SJSA1 (cell line): ENCODE results near the gene IL17C. TPM values are rescaled to one million over a fixed set of nuclear protein-coding genes. Genes with fewer than 3 reads are reported as not detected.

ENCODE experiments used
- DNase-seq, 2 experiments: peaks; one replicate each; pipeline ENCODE4 v3.0.0-alpha.2; 2015 to 2020; ENCODE audit warnings: low spot score in 2 of 2, low read depth in 1 of 2
- H3K27ac ChIP-seq: fragments of 250-450 bp; sonication (Bioruptor Pico); 2 replicates; pipeline ENCODE4 v1.5.1; 2020; ENCODE audit warnings: mild to moderate bottlenecking, moderate library complexity
- H3K27me3 ChIP-seq: fragments of 250-450 bp; sonication (Bioruptor Pico); replicated peaks from 2 replicates; pipeline ENCODE4 v1.5.1; 2020; ENCODE audit warnings: mild to moderate bottlenecking, moderate library complexity
- H3K36me3 ChIP-seq: fragments of 250-450 bp; sonication (Bioruptor Pico); 2 replicates; pipeline ENCODE4 v1.5.1; 2020; ENCODE audit warnings: mild to moderate bottlenecking
- H3K4me1 ChIP-seq: fragments of 250-450 bp; sonication (Bioruptor Pico); replicated peaks from 2 replicates; pipeline ENCODE4 v1.6.1; 2021; ENCODE audit warnings: mild to moderate bottlenecking
- H3K4me3 ChIP-seq: fragments of 250-450 bp; sonication (Bioruptor Pico); 2 replicates; pipeline ENCODE4 v1.5.1; 2020; ENCODE audit warnings: mild to moderate bottlenecking
- H3K9me3 ChIP-seq: fragments of 250-450 bp; sonication (Bioruptor Pico); replicated peaks from 2 replicates; pipeline ENCODE4 v1.5.1; 2020; ENCODE audit warnings: mild to moderate bottlenecking
- total RNA-seq: library from RNA; depleted of rRNA; stranded (reverse); fragments of >200 nt; shearing (Covaris generic); gene quantifications from 2 replicates; pipeline ENCODE4 v1.2.3, GENCODE V29; 2014

IL17C gene
- total RNA-seq, 1 experiment from 2014 or later: not detected

DNA sequence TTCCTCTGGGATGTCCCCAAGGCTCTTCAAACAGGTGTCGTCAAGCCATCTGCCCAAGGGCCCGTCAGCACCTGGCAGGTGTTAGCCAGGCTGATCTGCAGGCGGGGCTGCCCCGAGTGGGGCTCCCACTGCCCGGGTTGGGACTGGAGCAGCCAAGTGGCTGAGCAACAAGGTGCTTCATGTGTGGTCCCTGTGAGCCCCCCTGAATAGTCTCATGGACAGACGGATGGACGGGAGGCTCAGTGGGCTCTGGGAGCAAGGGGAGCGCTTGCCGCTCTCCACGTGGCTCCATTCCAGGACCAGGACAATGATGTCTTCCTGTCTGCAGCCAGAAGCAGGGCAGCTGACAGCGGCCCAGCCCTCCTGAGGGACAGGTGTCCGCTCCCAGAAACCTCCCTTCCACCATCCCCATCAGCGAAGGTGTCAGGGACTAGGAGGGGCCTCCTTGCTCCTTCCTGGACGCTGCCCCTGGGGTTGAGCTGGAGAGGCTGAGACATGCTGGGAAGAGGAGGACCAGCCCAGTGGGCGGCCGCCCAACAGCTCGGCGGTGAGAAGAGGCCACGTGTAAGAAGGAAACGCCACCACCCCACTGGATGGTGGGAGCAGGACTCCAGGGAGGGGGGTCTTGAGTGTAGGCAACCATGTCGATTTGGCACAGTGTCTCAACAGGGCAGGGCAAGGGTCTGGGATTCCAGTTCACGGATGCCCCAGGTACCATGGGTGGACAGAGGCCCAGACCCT is 38.3 kb downstream of the IL17C start:
- Histone ChIP-seq H3K36me3 (no peaks in the 10 kb centered on the region), H3K9me3 (no peaks in the 10 kb centered on the region), H3K4me3 (no peak overlapping the region), H3K27me3 (no peaks in the 10 kb centered on the region), H3K27ac (no peak overlapping the region), H3K4me1 (no peaks in the 10 kb centered on the region)
- no peak for DNase-seq

DNA sequence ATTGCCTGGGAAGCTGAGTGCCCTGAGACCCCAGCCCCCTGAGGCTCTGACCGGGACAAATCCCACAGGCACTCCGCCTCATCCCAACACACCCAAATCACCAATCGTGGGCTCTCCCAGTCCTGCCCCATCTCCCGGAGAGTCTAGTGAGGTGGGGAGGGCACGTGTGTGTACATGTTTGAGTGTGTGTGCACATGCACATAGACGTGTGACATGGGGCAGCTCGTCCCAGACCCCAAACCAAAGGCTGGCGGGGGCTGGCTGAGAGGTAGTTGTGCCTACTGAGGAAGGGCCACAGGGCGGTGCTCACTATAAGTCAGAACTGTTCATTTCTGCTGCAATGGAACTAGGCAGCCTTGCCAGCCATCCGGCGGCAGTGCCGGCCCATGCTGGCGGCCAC is 39.3 kb downstream of the IL17C start:
- no peak for DNase-seq
- H3K9me3 ChIP-seq: no peaks in the 10 kb centered on the region
- H3K27me3 ChIP-seq: no peaks in the 10 kb centered on the region
- H3K4me1 ChIP-seq: no peaks in the 10 kb centered on the region
- H3K4me3 ChIP-seq: no peak overlapping the region
- H3K36me3 ChIP-seq: no peaks in the 10 kb centered on the region
- no peak overlapping the region for H3K27ac ChIP-seq

DNA sequence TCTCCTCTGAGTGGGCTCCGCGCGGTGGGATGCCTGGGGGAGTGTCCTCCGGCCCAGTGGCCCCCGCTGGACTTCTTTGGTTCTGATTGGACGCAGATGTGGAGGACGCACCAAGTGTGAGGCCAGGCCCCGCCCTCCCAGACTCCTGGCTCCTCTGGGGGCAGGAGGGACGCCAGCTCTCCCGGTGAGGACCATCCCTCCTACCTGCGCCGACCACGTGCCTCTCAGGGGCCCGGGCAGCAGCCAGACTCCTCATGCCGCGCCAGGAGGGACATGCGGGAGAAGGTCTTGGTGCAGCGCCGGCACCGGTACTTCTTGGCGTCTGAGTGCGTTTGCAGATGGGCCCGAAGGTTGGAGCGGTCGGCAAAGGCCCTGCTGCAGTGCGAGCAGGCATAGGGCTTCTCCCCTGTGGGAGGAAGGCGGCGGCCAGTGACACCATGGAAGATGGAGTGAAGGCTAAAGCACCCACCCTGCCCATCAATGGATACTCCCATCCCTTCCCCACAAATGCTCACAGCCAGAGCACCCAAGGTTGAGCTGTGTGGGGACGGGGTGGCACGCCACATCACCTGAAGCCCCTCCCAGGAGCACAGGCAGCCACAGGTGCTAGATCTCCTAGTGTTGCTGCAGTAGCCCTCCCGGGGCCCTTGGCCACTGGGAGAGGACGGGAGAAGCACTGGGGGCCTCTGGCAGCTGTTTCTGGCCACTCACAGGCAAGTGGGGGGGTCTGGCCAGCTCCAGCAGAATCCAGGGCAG is 40.0 kb downstream of the IL17C start:
- DNase-seq: peak in 1 of 2 experiments; percentile 49
- Histone ChIP-seq H3K27ac (no peak overlapping the region), H3K36me3 (no peaks in the 10 kb centered on the region), H3K9me3 (no peaks in the 10 kb centered on the region), H3K27me3 (no peaks in the 10 kb centered on the region), H3K4me1 (no peaks in the 10 kb centered on the region), H3K4me3 (no peak overlapping the region)

DNA sequence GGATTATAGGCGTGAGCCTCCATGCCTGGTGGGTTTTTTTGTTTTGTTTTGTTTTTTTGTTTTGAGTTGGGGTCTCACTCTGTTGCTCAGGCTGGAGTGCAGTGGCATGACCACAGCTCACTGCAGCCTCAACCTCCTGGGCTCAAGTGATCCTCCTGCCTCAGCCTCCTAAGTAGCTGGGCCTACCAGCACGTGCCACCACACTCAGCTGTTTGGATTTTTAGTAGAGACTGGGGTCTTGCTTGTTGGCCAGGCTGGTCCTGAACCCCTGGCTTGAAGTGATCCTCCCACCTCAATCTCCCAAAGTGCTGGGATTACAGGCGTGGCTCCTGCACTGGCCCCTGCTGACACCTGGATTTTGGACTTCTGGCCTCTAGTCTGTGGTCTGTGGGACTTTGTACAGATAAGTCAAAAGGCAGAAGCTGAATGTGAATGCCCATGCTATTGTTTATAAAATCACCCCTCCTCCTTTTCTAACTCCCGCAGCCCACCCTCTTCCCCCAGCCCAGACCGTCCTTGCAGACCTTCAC is 42.2 kb downstream of the IL17C start:
- H3K27ac ChIP-seq: no peak overlapping the region
- peaks cover 9% of the 10 kb centered on the region for H3K4me1 ChIP-seq
- H3K4me3 ChIP-seq: no peak overlapping the region
- H3K36me3 ChIP-seq: no peaks in the 10 kb centered on the region
- peaks cover 10% of the 10 kb centered on the region for H3K27me3 ChIP-seq
- no peaks in the 10 kb centered on the region for H3K9me3 ChIP-seq
- no peak for DNase-seq

DNA sequence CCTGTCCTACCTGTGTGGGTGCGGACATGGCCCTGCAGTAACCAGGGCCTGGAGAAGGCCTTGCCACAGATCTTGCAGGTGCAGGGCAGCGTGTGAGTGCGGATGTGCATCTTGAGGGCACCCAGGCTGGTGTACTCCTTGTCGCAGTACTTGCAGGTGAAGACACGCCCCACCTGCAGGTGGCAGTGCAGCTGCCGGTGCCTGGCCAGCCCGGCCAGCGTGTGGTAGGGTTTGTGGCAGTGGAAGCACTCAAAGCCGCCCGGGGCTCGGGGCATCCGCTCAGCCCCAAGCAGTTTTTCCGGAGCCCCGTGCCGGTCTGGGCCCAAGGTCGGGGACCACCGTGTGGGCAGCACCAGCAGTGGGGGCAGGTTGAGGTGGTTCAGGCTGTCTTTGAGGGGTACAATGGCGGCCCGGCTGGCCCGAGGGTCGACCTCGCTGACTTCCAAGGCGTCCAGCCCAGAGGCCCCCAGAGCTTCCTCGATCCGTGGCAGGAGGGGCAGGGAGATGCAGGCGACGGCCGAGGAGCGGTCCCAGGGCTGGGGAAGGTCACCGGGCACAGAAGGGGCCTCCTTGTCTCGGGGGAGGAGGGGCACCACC is 42.8 kb downstream of the IL17C start:
- Histone ChIP-seq H3K9me3 (no peaks in the 10 kb centered on the region), H3K36me3 (no peaks in the 10 kb centered on the region)
- DNase-seq: peak in 1 of 2 experiments; percentile 45

DNA sequence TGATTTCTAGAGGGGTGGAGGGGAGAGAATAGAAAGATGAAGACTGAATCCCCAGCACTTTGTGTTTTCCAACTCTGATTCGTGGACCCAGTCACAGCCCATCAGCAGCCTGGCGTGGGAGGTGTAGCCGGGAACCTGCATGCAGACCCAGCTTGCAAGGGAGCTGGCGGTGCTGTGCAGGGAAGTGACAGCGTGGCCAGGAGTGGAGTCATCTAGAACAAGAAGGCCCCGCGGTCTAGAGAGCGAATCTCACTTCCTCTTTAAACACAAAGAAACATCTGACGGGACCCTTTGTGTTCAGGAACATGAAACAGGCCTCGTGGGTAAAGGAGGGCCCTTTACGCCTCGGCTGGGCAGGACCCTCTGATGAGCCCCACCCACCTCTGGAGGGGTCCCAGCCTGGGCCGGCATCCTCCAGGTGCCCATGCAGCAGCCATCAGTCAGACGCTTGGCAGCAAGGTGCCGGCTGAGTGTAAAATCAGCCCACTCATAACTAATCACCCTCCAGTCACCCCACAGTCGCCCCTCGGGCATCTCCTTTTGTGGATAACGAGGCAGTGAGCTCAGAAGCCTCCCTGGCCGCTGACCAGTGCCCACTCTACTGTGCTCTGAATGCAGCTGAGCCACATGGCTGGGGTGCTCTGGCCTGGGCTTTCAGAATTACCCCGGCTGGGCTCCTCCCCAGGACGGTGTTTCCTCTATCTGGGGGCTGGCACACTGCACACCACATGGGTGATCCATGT is 43.5 kb downstream of the IL17C start:
- DNase-seq: peak in 1 of 2 experiments; percentile 41
- H3K27ac ChIP-seq: no peak overlapping the region

More for the DNA sequence above, 42.8 kb downstream of the IL17C start:
- Histone ChIP-seq H3K4me1 (peaks cover 15% of the 10 kb centered on the region), H3K27me3 (peaks cover 15% of the 10 kb centered on the region), H3K27ac (no peak overlapping the region), H3K4me3 (no peak overlapping the region)

DNA sequence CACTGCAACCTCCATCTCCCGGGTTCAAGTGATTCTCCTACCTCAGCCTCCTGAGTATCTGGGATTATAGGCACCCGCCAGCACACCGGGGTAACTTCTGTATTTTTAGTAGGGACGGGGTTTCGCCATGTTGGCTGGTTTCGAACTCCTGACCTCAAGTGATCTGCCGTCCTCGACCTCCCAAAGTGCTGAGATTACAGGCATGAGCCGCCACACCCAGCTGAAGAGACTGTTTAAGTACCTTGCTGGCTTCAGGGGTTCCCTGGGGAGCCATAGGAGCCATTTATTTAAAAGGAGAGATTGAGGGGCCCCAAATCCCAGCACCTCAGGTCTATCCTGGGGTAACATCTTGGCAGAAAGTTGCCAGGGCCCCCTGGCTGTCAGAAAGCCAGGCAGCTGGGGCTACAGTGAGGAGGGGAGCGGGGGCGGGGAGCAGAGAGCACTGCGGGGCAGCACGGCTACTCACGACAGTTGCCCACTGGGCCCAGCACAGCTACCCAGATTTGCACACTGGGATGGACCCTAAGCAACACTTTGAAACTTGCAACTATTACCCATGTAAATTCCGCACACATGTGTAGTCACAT is 46.3 kb downstream of the IL17C start:
- no peaks in the 10 kb centered on the region for H3K36me3 ChIP-seq
- DNase-seq: peak in 1 of 2 experiments; percentile 40

More for the DNA sequence above, 43.5 kb downstream of the IL17C start:
- no peaks in the 10 kb centered on the region for H3K36me3 ChIP-seq
- H3K4me3 ChIP-seq: no peak overlapping the region
- peaks cover 21% of the 10 kb centered on the region for H3K4me1 ChIP-seq
- no peaks in the 10 kb centered on the region for H3K9me3 ChIP-seq
- peaks cover 22% of the 10 kb centered on the region for H3K27me3 ChIP-seq

DNA sequence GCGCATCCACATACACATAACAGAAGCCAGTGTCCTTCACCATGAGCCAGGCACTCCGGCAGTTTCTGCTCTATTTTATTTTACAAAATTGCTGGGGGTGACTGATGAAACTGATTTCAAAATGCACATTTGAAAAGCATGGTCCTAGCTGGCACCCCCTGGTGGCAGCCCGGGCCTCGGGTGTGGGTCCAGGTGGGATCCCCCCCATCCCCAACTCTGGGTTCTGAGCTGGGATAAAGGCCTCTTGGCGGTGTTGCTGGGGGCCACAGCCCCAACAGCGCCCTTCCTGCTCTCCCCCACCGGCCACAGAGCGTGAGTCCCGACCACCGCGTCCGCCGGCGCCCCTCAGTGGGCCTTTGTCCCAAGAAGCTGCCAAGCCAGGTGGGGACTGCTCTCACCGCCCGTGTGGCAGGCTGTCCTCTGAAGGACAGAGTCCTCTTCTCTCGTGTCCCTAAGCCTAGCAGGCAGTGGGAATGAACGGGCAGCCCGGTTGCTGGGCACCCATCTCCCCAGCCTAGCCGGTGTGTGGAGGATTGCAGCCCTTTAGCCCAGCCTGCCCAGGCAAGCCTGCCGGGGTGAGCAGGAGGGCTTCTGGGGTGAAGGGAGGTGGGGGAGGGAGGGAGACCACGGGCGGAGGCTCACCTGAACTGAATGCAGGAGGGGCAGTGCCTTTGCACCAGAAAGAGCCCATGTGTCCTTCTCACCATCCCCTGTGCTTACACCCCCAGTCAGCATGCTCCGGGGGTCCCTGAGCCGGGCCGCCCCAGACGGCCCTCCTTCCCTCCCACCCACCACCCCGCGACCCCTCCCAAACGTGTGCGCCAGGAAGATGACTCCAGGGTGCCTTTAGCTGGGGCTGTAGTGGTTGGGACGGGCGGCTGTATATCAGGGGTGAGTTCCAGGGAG is 47.0 kb downstream of the IL17C start:
- DNase-seq: peak; percentile 35 to 51
- H3K36me3 ChIP-seq: no peaks in the 10 kb centered on the region
- H3K27me3 ChIP-seq: peaks cover 41% of the 10 kb centered on the region
- no peak overlapping the region for H3K27ac ChIP-seq
- no peaks in the 10 kb centered on the region for H3K9me3 ChIP-seq
- peaks cover 21% of the 10 kb centered on the region for H3K4me1 ChIP-seq
- H3K4me3 ChIP-seq: no peak overlapping the region

More for the DNA sequence above, 46.3 kb downstream of the IL17C start:
- H3K9me3 ChIP-seq: no peaks in the 10 kb centered on the region
- H3K4me1 ChIP-seq: peaks cover 21% of the 10 kb centered on the region
- no peak overlapping the region for H3K4me3 ChIP-seq
- H3K27ac ChIP-seq: no peak overlapping the region
- H3K27me3 ChIP-seq: peaks cover 41% of the 10 kb centered on the region

DNA sequence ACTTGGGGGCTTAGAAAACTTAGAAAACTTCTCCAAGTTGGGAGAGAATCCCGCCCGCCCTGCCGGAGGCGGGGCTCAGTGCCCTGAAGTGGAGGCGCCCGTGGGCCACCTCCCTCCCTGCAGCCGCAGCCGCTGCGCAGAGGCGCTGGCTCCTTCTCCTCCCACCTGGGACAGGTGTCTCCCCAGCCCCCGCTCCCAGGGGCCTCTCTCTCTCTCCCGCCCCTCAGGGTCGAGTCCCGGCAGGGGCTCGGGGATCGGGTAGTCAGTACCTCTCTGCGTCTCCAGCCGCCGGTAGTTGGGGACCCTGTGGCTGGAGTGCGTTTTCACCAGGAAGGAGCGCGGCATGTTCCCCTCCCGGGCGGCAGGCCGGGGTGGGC is 47.7 kb downstream of the IL17C start:
- H3K4me3 ChIP-seq: peak overlapping the region; percentile 24
- H3K36me3 ChIP-seq: no peaks in the 10 kb centered on the region
- H3K27ac ChIP-seq: no peak overlapping the region
- peaks cover 41% of the 10 kb centered on the region for H3K27me3 ChIP-seq
- H3K9me3 ChIP-seq: no peaks in the 10 kb centered on the region
- DNase-seq: no peak
- peaks cover 21% of the 10 kb centered on the region for H3K4me1 ChIP-seq

DNA sequence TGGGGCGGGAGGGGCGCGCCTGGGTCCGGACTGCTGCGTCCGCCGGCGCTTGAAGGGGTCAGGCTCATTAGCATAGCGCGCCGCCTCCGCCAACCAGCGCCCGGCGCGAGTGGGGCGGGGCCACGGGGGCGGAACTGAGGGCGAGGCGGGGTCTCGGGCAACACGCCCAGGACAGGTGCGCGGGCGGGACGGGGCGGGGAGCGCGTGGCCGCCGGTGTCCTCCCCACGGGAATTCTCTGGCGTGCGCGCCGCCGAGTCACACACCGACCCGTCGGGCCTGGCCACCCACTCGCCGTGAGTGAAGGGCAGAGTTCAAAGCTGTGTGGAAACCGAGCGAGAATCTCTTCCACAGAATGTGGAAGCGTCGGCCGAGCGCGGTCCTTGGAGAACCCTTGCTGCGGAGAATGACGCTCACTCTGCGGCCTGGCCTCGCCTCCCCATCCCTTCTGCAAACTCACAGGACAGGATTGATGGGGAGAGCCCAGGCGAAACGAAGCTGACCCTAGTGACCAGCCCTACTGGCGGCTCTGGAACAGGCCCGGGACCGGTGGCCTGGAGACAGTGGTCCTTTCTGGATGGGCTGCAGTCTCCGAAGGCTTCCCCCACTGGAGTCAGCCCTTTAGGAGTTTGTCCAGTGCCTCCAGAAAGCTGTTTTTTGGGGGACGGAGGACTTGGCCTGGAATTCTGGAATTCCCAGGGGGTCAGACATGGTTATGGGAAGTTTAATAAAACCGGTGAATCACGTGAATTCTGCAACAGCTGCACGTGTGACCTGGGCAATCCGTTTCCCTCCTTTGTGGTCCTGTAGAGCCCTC is 48.3 kb downstream of the IL17C start, which contains the start of gene SNAI3:
Gene SNAI3 (minus strand): TSS at position 69 of the 815 bp plus-strand sequence. CDS start 101 bp downstream, outside the sequence.
- DNase-seq: no peak
- Histone ChIP-seq H3K9me3 (no peaks in the 10 kb centered on the region), H3K27ac (no peak within 1 kb of the TSS), H3K4me1 (peaks cover 21% of the 10 kb centered on the region), H3K36me3 (no peaks in the 10 kb centered on the region), H3K4me3 (peak within 1 kb of the TSS; percentile 24), H3K27me3 (peaks cover 41% of the 10 kb centered on the region)

DNA sequence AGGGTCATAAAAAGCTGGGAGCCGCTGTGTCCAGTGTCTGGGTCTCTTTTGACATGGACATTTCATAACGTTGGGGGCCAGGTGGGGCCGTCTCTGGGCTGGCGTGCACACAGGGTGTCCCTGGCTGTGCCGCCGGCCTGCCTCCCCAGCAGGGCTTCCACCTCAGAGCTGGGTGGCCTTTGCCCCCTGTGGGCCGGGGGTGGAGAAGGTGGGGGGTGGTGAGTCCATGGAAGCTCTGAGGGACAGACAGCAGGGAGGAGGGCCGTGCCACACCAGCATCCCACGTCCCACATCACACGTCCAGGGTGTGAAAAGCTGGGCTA is 48.8 kb downstream of the IL17C start:
- Histone ChIP-seq H3K4me1 (peaks cover 21% of the 10 kb centered on the region), H3K36me3 (no peaks in the 10 kb centered on the region), H3K9me3 (no peaks in the 10 kb centered on the region), H3K4me3 (no peak overlapping the region), H3K27me3 (peaks cover 41% of the 10 kb centered on the region), H3K27ac (no peak overlapping the region)
- DNase-seq: no peak

DNA sequence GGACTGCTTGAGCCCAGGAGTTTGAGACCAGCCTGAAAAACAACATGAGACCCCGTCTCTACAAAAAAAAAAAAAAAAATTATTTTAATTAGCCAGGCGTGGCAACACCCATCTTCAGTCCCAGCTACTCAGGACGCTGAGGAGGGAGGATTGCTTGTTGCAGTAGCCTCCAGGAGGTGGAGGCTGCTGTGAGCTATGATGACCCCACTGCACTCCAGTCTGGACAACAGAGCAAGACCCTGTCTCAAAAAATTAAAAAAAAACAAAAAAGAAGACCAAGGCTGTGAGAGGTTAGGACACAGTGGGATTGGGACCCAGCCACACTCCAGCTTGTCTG is 49.3 kb downstream of the IL17C start:
- Histone ChIP-seq H3K4me3 (no peak overlapping the region), H3K4me1 (peaks cover 21% of the 10 kb centered on the region), H3K27me3 (peaks cover 41% of the 10 kb centered on the region), H3K9me3 (no peaks in the 10 kb centered on the region), H3K36me3 (no peaks in the 10 kb centered on the region), H3K27ac (no peak overlapping the region)
- no peak for DNase-seq
